ENCODE data around the gene PCDHB7. TPM values are rescaled to one million over a fixed set of nuclear protein-coding genes. Genes with fewer than 3 reads are reported as not detected.
"Not testable (repeated sequence)": the region's sequence is repeated elsewhere in the genome, so short reads cannot be mapped to it uniquely, and the experiment has no call there.

Gene PCDHB7
- total RNA-seq, 1 experiment from 2014 or later, result 0.87 TPM

DNA sequence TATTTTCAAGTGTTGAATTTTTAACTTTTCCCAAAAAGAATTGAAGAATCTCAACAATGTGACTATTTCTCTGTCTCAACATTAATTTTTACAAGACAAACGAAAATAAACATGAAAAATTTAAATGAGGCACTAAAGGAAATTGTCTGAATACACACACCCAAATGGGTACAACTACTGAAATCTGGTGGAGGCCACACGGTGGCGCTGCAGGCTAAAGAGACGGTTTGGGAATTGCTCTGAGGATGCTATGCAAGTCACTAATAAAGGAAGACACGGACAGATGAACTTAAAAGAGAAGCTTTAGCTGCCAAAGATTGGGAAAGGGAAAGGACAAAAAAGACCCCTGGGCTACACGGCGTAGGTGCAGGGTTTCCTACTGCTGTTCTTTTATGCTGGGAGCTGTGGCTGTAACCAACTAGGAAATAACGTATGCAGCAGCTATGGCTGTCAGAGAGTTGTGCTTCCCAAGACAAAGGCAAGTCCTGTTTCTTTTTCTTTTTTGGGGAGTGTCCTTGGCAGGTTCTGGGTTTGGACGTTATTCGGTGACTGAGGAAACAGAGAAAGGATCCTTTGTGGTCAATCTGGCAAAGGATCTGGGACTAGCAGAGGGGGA, 19.8 kb downstream of the PCDHB7 start, which contains the start of gene PCDHB10:
Gene PCDHB10, plus strand, starts transcription at position 244 of the 616 bp plus-strand sequence. Its CDS starts 200 bp downstream, at position 444.
- no peak within 1 kb of the TSS for H3K4me3 ChIP-seq
- DNase-seq (ENCODE audit: low read depth in 1 of 2, low spot score in 2 of 2), result peak; percentile 31 to 39
- H3K27ac ChIP-seq, result no peak within 1 kb of the TSS
- H3K4me1 ChIP-seq (replicated peaks), result no peaks in the 10 kb centered on the region
- H3K27me3 ChIP-seq (replicated peaks), result no peaks in the 10 kb centered on the region
- H3K9me3 ChIP-seq (replicated peaks), result peaks cover 3% of the 10 kb centered on the region
- peaks cover 3% of the 10 kb centered on the region; the same call in 1 of the 2 replicates for H3K36me3 ChIP-seq

DNA sequence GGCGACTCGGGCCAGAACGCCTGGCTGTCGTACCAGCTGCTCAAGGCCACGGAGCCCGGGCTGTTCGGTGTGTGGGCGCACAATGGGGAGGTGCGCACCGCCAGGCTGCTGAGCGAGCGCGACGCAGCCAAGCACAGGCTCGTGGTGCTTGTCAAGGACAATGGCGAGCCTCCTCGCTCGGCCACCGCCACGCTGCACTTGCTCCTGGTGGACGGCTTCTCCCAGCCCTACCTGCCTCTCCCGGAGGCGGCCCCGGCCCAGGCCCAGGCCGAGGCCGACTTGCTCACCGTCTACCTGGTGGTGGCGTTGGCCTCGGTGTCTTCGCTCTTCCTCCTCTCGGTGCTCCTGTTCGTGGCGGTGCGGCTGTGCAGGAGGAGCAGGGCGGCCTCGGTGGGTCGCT, 21.9 kb downstream of the PCDHB7 start:
- not testable (repeated sequence) for H3K4me3 ChIP-seq; H3K4me1 ChIP-seq (replicated peaks); H3K36me3 ChIP-seq; H3K27ac ChIP-seq; DNase-seq (ENCODE audit: low read depth in 1 of 2, low spot score in 2 of 2); H3K27me3 ChIP-seq (replicated peaks)
- peaks cover 13% of the 10 kb centered on the region for H3K9me3 ChIP-seq (replicated peaks)

DNA sequence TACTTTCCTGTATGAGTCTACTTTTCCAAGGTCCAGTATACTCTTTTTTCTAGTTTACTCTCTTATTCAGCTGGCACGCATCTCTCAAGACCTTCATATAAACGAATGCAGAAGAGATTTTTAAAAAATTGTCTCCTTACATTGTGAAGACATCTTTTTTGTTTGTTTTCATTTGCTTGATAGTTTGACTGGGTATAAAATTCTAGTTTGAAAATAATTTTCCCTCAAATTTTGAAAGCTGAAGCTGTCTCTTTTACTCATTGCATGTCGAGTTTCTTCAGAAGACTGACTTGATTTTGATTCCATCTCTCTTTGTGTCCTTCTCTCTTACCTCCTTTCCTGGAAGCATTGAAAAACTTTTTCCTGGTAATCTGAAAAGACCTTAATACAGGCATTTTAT, 23.9 kb downstream of the PCDHB7 start:
- H3K27me3 ChIP-seq (replicated peaks), result no peaks in the 10 kb centered on the region
- no peaks in the 10 kb centered on the region for H3K36me3 ChIP-seq
- H3K4me1 ChIP-seq (replicated peaks), result no peaks in the 10 kb centered on the region
- no peak overlapping the region for H3K4me3 ChIP-seq
- peaks cover 16% of the 10 kb centered on the region for H3K9me3 ChIP-seq (replicated peaks)
- H3K27ac ChIP-seq, result no peak overlapping the region
- no peak for DNase-seq (ENCODE audit: low read depth in 1 of 2, low spot score in 2 of 2)

DNA sequence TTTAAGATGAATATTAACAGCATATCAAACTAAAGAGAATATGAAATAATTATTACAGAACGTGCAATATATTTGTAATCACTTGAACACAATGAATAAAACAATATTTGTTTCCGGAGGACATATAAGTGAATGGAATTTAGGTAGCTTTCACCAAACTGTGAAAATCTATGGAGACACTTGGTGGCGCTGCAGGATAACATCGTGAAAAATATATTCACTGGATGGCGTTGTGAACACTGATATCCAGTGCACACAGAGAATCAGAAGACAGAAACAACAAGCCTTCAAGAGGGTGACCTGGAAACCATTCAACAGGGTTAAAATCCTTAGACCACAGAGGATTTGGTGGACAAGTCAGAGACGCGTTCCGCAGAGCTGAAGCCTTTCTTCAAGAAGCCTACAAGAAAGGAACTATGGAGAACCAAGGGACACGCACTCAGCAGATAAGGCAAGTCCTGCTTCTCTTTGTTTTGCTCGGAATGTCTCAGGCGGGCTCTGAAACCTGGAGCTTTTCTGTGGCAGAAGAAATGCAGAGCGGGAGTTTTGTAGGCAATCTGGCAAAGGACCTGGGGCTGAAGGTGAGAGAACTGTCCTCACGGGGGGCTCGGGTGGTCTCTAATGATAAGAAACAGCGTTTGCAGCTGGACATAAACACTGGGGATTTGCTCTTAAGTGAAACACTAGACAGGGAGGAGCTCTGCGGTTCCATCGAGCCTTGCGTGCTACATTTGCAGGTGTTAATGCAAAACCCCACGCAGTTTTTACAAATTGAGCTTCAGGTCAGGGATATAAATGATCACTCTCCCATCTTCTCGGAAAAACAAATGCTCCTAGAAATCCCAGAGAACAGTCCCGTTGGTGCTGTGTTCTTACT, 27.2 kb downstream of the PCDHB7 start, which contains the start of gene PCDHB11:
Gene PCDHB11, plus strand, starts transcription at position 269 of the 877 bp plus-strand sequence. Its CDS starts 148 bp downstream, at position 417.
- no peaks in the 10 kb centered on the region for H3K4me1 ChIP-seq (replicated peaks)
- no peaks in the 10 kb centered on the region for H3K27me3 ChIP-seq (replicated peaks)
- H3K27ac ChIP-seq, result no peak within 1 kb of the TSS
- no peaks in the 10 kb centered on the region for H3K36me3 ChIP-seq
- H3K4me3 ChIP-seq, result no peak within 1 kb of the TSS
- peaks cover 13% of the 10 kb centered on the region; the same call in 1 of the 2 replicates for H3K9me3 ChIP-seq (replicated peaks)
- no peak for DNase-seq (ENCODE audit: low read depth in 1 of 2, low spot score in 2 of 2)

DNA sequence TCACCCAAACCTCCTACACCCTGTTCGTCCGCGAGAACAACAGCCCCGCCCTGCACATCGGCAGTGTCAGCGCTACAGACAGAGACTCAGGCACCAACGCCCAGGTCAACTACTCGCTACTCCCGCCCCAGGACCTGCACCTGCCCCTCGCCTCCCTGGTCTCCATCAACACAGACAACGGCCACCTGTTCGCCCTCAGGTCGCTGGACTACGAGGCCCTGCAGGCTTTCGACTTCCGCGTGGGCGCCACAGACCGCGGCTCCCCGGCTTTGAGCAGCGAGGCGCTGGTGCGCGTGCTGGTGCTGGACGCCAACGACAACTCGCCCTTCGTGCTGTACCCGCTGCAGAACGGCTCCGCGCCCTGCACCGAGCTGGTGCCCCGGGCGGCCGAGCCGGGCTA, 28.7 kb downstream of the PCDHB7 start:
- DNase-seq (ENCODE audit: low read depth in 1 of 2, low spot score in 2 of 2); H3K36me3 ChIP-seq; H3K4me3 ChIP-seq; H3K27ac ChIP-seq; H3K4me1 ChIP-seq (replicated peaks); H3K27me3 ChIP-seq (replicated peaks): not testable (repeated sequence)
- peaks cover 13% of the 10 kb centered on the region; the same call in 1 of the 2 replicates for H3K9me3 ChIP-seq (replicated peaks)

DNA sequence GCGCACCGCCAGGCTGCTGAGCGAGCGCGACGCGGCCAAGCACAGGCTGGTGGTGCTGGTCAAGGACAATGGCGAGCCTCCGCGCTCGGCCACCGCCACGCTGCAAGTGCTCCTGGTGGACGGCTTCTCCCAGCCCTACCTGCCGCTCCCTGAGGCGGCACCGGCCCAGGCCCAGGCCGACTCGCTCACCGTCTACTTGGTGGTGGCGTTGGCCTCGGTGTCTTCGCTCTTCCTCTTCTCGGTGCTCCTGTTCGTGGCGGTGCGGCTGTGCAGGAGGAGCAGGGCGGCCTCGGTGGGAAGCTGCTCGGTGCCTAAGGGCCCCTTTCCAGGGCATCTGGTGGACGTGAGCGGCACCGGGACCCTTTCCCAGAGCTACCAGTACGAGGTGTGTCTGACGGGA, 29.2 kb downstream of the PCDHB7 start:
- not testable (repeated sequence) for DNase-seq (ENCODE audit: low read depth in 1 of 2, low spot score in 2 of 2); H3K4me1 ChIP-seq (replicated peaks); H3K27ac ChIP-seq; H3K36me3 ChIP-seq; H3K27me3 ChIP-seq (replicated peaks); H3K4me3 ChIP-seq
- H3K9me3 ChIP-seq (replicated peaks), result peaks cover 13% of the 10 kb centered on the region; the same call in 1 of the 2 replicates

DNA sequence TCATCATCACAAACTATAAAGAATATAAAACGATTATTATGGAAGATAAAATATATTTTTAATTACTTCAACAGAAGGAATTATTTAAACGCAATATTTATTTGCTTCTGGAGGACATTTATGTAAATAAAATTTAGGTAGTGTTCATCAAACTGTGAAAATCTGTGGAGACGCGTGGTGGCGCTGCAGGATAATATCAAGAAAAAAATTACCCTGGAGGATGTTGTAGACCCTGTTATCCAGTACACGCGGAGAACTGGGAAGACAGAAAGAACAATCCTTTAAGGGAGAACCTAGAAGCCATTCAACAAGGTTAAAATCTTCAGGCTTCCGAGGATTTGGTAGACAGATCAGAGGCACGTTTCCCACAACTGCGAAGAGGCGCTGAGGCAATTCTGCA, 36.0 kb downstream of the PCDHB7 start, which contains the start of gene PCDHB12:
Gene PCDHB12, plus strand, starts transcription at position 242 of the 400 bp plus-strand sequence. CDS start 189 bp downstream, outside the sequence.
- Histone ChIP-seq H3K36me3 (no peaks in the 10 kb centered on the region), H3K27me3 (replicated peaks) (no peaks in the 10 kb centered on the region), H3K4me3 (peak within 1 kb of the TSS; percentile 13; the same call in 1 of the 2 replicates), H3K9me3 (replicated peaks) (no peaks in the 10 kb centered on the region), H3K4me1 (replicated peaks) (no peaks in the 10 kb centered on the region), H3K27ac (no peak within 1 kb of the TSS)
- peak in 1 of 2 experiments; percentile 15 for DNase-seq (ENCODE audit: low read depth in 1 of 2, low spot score in 2 of 2)

DNA sequence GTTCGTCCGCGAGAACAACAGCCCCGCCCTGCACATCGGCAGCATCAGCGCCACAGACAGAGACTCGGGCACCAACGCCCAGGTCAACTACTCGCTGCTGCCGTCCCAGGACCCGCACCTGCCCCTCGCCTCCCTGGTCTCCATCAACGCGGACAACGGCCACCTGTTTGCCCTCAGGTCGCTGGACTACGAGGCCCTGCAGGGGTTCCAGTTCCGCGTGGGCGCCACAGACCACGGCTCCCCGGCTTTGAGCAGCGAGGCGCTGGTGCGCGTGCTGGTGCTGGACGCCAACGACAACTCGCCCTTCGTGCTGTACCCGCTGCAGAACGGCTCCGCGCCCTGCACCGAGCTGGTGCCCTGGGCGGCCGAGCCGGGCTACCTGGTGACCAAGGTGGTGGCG, 37.8 kb downstream of the PCDHB7 start:
- H3K9me3 ChIP-seq (replicated peaks); H3K4me1 ChIP-seq (replicated peaks); H3K4me3 ChIP-seq; H3K27ac ChIP-seq; H3K27me3 ChIP-seq (replicated peaks); H3K36me3 ChIP-seq; DNase-seq (ENCODE audit: low read depth in 1 of 2, low spot score in 2 of 2): not testable (repeated sequence)

DNA sequence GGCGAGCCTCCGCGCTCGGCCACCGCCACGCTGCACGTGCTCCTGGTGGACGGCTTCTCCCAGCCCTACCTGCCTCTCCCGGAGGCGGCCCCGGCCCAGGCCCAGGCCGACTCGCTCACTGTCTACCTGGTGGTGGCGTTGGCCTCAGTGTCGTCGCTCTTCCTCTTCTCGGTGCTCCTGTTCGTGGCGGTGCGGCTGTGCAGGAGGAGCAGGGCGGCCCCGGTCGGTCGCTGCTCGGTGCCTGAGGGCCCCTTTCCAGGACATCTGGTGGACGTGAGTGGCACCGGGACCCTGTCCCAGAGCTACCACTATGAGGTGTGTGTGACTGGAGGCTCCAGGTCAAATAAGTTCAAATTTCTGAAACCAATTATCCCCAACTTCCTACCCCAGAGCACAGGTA, 38.4 kb downstream of the PCDHB7 start:
- DNase-seq (ENCODE audit: low read depth in 1 of 2, low spot score in 2 of 2); H3K4me1 ChIP-seq (replicated peaks); H3K36me3 ChIP-seq; H3K27ac ChIP-seq; H3K27me3 ChIP-seq (replicated peaks); H3K9me3 ChIP-seq (replicated peaks); H3K4me3 ChIP-seq: not testable (repeated sequence)

DNA sequence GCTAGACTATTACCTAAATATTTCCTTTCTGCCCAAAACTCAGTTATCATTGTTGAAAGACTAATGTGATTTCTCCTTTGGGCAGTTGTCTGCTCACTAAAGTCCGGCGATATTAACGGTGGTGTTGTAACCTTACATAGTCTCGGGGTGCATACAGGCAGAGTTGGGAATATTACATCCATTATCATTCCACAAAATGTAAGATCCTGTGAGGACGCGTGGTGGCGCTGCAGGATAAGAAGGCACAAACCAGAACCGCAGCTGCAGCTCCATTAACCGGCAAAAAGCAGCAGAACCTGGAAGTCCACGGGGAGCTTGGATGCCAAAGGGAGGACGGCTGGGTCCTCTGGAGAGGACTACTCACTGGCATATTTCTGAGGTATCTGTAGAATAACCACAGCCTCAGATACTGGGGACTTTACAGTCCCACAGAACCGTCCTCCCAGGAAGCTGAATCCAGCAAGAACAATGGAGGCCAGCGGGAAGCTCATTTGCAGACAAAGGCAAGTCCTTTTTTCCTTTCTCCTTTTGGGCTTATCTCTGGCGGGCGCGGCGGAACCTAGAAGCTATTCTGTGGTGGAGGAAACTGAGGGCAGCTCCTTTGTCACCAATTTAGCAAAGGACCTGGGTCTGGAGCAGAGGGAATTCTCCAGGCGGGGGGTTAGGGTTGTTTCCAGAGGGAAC, 41.4 kb downstream of the PCDHB7 start, which contains the start of gene PCDHB13:
Gene PCDHB13, plus strand, starts transcription at position 264 of the 684 bp plus-strand sequence. Its CDS starts 205 bp downstream, at position 469.
- H3K36me3 ChIP-seq; H3K27ac ChIP-seq; H3K4me1 ChIP-seq (replicated peaks); H3K27me3 ChIP-seq (replicated peaks); H3K4me3 ChIP-seq; DNase-seq (ENCODE audit: low read depth in 1 of 2, low spot score in 2 of 2); H3K9me3 ChIP-seq (replicated peaks): not testable (repeated sequence)

DNA sequence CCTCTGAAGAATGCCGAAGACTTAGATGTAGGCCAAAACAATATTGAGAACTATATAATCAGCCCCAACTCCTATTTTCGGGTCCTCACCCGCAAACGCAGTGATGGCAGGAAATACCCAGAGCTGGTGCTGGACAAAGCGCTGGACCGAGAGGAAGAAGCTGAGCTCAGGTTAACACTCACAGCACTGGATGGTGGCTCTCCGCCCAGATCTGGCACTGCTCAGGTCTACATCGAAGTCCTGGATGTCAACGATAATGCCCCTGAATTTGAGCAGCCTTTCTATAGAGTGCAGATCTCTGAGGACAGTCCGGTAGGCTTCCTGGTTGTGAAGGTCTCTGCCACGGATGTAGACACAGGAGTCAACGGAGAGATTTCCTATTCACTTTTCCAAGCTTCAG, 42.1 kb downstream of the PCDHB7 start:
- not testable (repeated sequence) for H3K27me3 ChIP-seq (replicated peaks); H3K36me3 ChIP-seq

DNA sequence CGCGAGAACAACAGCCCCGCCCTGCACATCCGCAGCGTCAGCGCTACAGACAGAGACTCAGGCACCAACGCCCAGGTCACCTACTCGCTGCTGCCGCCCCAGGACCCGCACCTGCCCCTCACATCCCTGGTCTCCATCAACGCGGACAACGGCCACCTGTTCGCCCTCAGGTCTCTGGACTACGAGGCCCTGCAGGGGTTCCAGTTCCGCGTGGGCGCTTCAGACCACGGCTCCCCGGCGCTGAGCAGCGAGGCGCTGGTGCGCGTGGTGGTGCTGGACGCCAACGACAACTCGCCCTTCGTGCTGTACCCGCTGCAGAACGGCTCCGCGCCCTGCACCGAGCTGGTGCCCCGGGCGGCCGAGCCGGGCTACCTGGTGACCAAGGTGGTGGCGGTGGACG, 43.1 kb downstream of the PCDHB7 start:
- H3K4me1 ChIP-seq (replicated peaks), result not testable (repeated sequence)

More for the DNA sequence above, 42.1 kb downstream of the PCDHB7 start:
- not testable (repeated sequence) for H3K9me3 ChIP-seq (replicated peaks); DNase-seq (ENCODE audit: low read depth in 1 of 2, low spot score in 2 of 2); H3K4me3 ChIP-seq; H3K4me1 ChIP-seq (replicated peaks); H3K27ac ChIP-seq

DNA sequence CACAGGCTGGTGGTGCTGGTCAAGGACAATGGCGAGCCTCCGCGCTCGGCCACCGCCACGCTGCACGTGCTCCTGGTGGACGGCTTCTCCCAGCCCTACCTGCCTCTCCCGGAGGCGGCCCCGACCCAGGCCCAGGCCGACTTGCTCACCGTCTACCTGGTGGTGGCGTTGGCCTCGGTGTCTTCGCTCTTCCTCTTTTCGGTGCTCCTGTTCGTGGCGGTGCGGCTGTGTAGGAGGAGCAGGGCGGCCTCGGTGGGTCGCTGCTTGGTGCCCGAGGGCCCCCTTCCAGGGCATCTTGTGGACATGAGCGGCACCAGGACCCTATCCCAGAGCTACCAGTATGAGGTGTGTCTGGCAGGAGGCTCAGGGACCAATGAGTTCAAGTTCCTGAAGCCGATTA, 43.6 kb downstream of the PCDHB7 start:
- not testable (repeated sequence) for H3K9me3 ChIP-seq (replicated peaks); DNase-seq (ENCODE audit: low read depth in 1 of 2, low spot score in 2 of 2); H3K27ac ChIP-seq; H3K4me1 ChIP-seq (replicated peaks); H3K36me3 ChIP-seq; H3K4me3 ChIP-seq; H3K27me3 ChIP-seq (replicated peaks)

More for the DNA sequence above, 43.1 kb downstream of the PCDHB7 start:
- not testable (repeated sequence) for H3K36me3 ChIP-seq; H3K9me3 ChIP-seq (replicated peaks); H3K27me3 ChIP-seq (replicated peaks); H3K4me3 ChIP-seq; DNase-seq (ENCODE audit: low read depth in 1 of 2, low spot score in 2 of 2); H3K27ac ChIP-seq

Measured in SJSA1 (cell line).